ENCODE results near the gene ZNF579. TPM values are rescaled to one million over a fixed set of nuclear protein-coding genes. Genes with fewer than 3 reads are reported as not detected.

ZNF579 gene
- total and polyA plus RNA-seq, 2 of the 13 experiments (the other 11 are each of a cell fraction or from before 2014, with no cell fraction given), result 2.1 to 2.9 TPM

GRCh38 chr19:55605637-55606470, 25.2 kb upstream of the ZNF579 start, which contains the start of gene ZNF865 (continued):
- TF ChIP-seq ZNF331 (CRISPR knock-in tag; IDR thresholded peaks at IDR 0.05), result 0 out of 2 replicates have a peak, but pooled peaks have one; percentile 22
- TF ChIP-seq ZNF230 (CRISPR knock-in tag; IDR thresholded peaks at IDR 0.05), result no peak
- no peak for TF ChIP-seq ZNF646 (CRISPR knock-in tag; IDR thresholded peaks at IDR 0.05)
- TF ChIP-seq NR2F1 (CRISPR knock-in tag; IDR thresholded peaks at IDR 0.05), result no peak
- no peak for TF ChIP-seq CENPX (CRISPR knock-in tag; IDR thresholded peaks at IDR 0.05)
- TF ChIP-seq SSRP1 (CRISPR knock-in tag; IDR thresholded peaks at IDR 0.05), result no peak
- 0 out of 2 replicates have a peak, but pooled peaks have one; percentile 16 for TF ChIP-seq ZBTB33 (CRISPR knock-in tag; IDR thresholded peaks at IDR 0.05)
- TF ChIP-seq THAP7 (CRISPR knock-in tag; IDR thresholded peaks at IDR 0.05), result no peak
- TF ChIP-seq GTF2F1 (IDR thresholded peaks at IDR 0.05; ENCODE audit: low read length), result no peak
- TF ChIP-seq ZNF317 (CRISPR knock-in tag; IDR thresholded peaks at IDR 0.05), result no peak
- 0 out of 2 replicates have a peak, but pooled peaks have one; percentile 2 for TF ChIP-seq SOX5 (CRISPR knock-in tag; IDR thresholded peaks at IDR 0.05; ENCODE audit: borderline replicate concordance)
- TF ChIP-seq U2AF1 (optimal IDR thresholded peaks at IDR 0.05; ENCODE audit: low read depth, low read length), result no peak
- no peak for TF ChIP-seq ARNT (IDR thresholded peaks at IDR 0.05)
- TF ChIP-seq ZBTB25 (CRISPR knock-in tag; IDR thresholded peaks at IDR 0.05), result no peak
- no peak for TF ChIP-seq ZNF367 (CRISPR knock-in tag; IDR thresholded peaks at IDR 0.05; ENCODE audit: borderline replicate concordance)
- no peak for TF ChIP-seq NR3C1 (CRISPR knock-in tag; IDR thresholded peaks at IDR 0.05)
- TF ChIP-seq ZBTB44 (CRISPR knock-in tag; IDR thresholded peaks at IDR 0.05), result no peak
- no peak for TF ChIP-seq TCF7L2 (IDR thresholded peaks at IDR 0.05; ENCODE audit: low read depth, low read length)
